GM23338 (cell line): Measurements from ENCODE around the gene METTL6. TPM values are rescaled to one million over a fixed set of nuclear protein-coding genes. Genes with fewer than 3 reads are reported as not detected.

Experiments used
- ATAC-seq: fragments of 200-7000 bp; cut with Tn5 transposase; 3 replicates; pipeline ENCODE4 v1.9.1; 2020
- DNase-seq: peaks from one replicate; pipeline ENCODE4 v3.0.0-alpha.2; 2015; ENCODE audit warnings: low spot score
- H2AFZ ChIP-seq: fragments of 200-600 bp; sonication (generic); 2 replicates; pipeline ENCODE4 v1.8.0; 2016; ENCODE audit warnings: antibody characterized with exemption, mild to moderate bottlenecking, moderate library complexity
- H3F3A ChIP-seq: fragments of 200-600 bp; sonication (generic); replicated peaks from 2 replicates; pipeline ENCODE4 v1.8.0; 2017; ENCODE audit warnings: antibody characterized with exemption, mixed run types, low read depth
- H3K27ac ChIP-seq: fragments of 200-600 bp; sonication (generic); 2 replicates; pipeline ENCODE4 v1.6.1; 2016; ENCODE audit warnings: low read depth
- H3K27me3 ChIP-seq: fragments of 200-600 bp; sonication (generic); 2 replicates; pipeline ENCODE4 v1.8.0; 2016; ENCODE audit warnings: mild to moderate bottlenecking, mixed run types, moderate library complexity; ENCODE audit not compliant: insufficient read depth
- H3K36me3 ChIP-seq: fragments of 200-600 bp; sonication (generic); 2 replicates; pipeline ENCODE4 v1.8.0; 2016; ENCODE audit warnings: mild to moderate bottlenecking; ENCODE audit not compliant: insufficient read depth
- H3K4me1 ChIP-seq: fragments of 200-600 bp; sonication (generic); 2 replicates; pipeline ENCODE4 v1.8.0; 2016; ENCODE audit warnings: mild to moderate bottlenecking, moderate library complexity; ENCODE audit not compliant: insufficient read depth
- H3K4me2 ChIP-seq: fragments of 200-600 bp; sonication (generic); 2 replicates; pipeline ENCODE4 v1.7.1; 2017; ENCODE audit warnings: mixed run types
- H3K4me3 ChIP-seq: fragments of 200-600 bp; sonication (generic); 2 replicates; pipeline ENCODE4 v1.6.1; 2016; ENCODE audit warnings: mixed run types
- H3K79me2 ChIP-seq: fragments of 200-600 bp; sonication (generic); replicated peaks from 2 replicates; pipeline ENCODE4 v1.8.0; 2017; ENCODE audit warnings: mild to moderate bottlenecking; ENCODE audit not compliant: insufficient read depth
- H3K9me2 ChIP-seq: fragments of 200-600 bp; sonication (generic); 2 replicates; pipeline ENCODE4 v1.8.0; 2017; ENCODE audit not compliant: insufficient read depth
- H4K20me1 ChIP-seq: fragments of 200-600 bp; sonication (generic); replicated peaks from 2 replicates; pipeline ENCODE4 v1.8.0; 2017; ENCODE audit warnings: mild to moderate bottlenecking; ENCODE audit not compliant: insufficient read depth
- H3K27ac Mint-ChIP-seq: 2 replicates; pipeline ENCODE4 v1.8.0; 2020; ENCODE audit warnings: inconsistent platforms, mild to moderate bottlenecking, moderate library complexity, mixed read lengths
- H3K27me3 Mint-ChIP-seq: 3 replicates; pipeline ENCODE4 v1.8.0; 2022; ENCODE audit warnings: low read depth, mild to moderate bottlenecking, moderate library complexity, mixed read lengths, inconsistent platforms; ENCODE audit not compliant: insufficient read depth, poor library complexity
- H3K36me3 Mint-ChIP-seq: 3 replicates; pipeline ENCODE4 v1.8.0; 2021; ENCODE audit warnings: low read depth, mild to moderate bottlenecking, inconsistent platforms, moderate library complexity, mixed read lengths
- H3K4me1 Mint-ChIP-seq: 3 replicates; pipeline ENCODE4 v1.8.0; 2020; ENCODE audit warnings: mild to moderate bottlenecking, inconsistent platforms, mixed read lengths
- H3K4me3 Mint-ChIP-seq: 3 replicates; pipeline ENCODE4 v1.8.0; 2021; ENCODE audit warnings: moderate library complexity, mild to moderate bottlenecking, inconsistent platforms, mixed read lengths
- H3K9me3 Mint-ChIP-seq: 3 replicates; pipeline ENCODE4 v1.8.0; 2020; ENCODE audit warnings: moderate library complexity, mild to moderate bottlenecking, inconsistent platforms, mixed read lengths
- CREB1 ChIP-seq: fragments of 250-450 bp; sonication (Bioruptor Pico); IDR thresholded peaks from 2 replicates; pipeline ENCODE4 v1.5.0; 2020; ENCODE audit warnings: low read depth, mild to moderate bottlenecking, moderate library complexity
- EZH2 ChIP-seq: fragments of 200-600 bp; sonication (generic); IDR thresholded peaks from one replicate; pipeline ENCODE4 v1.8.0; 2017; ENCODE audit warnings: antibody characterized with exemption, mild to moderate bottlenecking, low read depth; ENCODE audit not compliant: unreplicated experiment
- EZH2phosphoT487 ChIP-seq: fragments of 200-600 bp; sonication (generic); IDR thresholded peaks from one replicate; pipeline ENCODE4 v1.8.1; 2018; ENCODE audit warnings: antibody characterized with exemption; ENCODE audit not compliant: unreplicated experiment
- JUNB ChIP-seq: IDR thresholded peaks from one replicate; pipeline ENCODE4 v1.6.1; 2016; ENCODE audit warnings: antibody characterized with exemption; ENCODE audit not compliant: unreplicated experiment
- POLR2AphosphoS5 ChIP-seq: IDR thresholded peaks from 2 replicates; pipeline ENCODE4 v1.6.1; 2016; ENCODE audit warnings: antibody characterized with exemption, low read depth
- ZNF114 ChIP-seq: fragments of 250-450 bp; sonication (Bioruptor Pico); IDR thresholded peaks from 2 replicates; pipeline ENCODE4 v1.5.0; 2020; ENCODE audit warnings: mild to moderate bottlenecking, moderate library complexity
- polyA plus RNA-seq: library from polyadenylated mRNA; unstranded; fragments of >200 nt; fragmentation: Nextera tagmentation; extraction: Ambion mirVana; gene quantifications from 2 replicates; pipeline ENCODE4 v1.2.1, GENCODE V29; 2016
- small RNA-seq: library from RNA; depleted of rRNA; stranded (forward); fragments of <200 nt; gene quantifications from one replicate; pipeline ENCODE3, GENCODE V24; 2014; ENCODE audit warnings: low replicate concordance
- total RNA-seq: library from RNA; depleted of rRNA; stranded (reverse); fragments of >200 nt; shearing (Covaris generic); gene quantifications from 2 replicates; pipeline ENCODE4 v1.2.3, GENCODE V29; 2014; rRNA removed

METTL6 gene
- total and polyA plus RNA-seq, 2 experiments from 2014 or later, result 15.1 to 17.8 TPM

DNA sequence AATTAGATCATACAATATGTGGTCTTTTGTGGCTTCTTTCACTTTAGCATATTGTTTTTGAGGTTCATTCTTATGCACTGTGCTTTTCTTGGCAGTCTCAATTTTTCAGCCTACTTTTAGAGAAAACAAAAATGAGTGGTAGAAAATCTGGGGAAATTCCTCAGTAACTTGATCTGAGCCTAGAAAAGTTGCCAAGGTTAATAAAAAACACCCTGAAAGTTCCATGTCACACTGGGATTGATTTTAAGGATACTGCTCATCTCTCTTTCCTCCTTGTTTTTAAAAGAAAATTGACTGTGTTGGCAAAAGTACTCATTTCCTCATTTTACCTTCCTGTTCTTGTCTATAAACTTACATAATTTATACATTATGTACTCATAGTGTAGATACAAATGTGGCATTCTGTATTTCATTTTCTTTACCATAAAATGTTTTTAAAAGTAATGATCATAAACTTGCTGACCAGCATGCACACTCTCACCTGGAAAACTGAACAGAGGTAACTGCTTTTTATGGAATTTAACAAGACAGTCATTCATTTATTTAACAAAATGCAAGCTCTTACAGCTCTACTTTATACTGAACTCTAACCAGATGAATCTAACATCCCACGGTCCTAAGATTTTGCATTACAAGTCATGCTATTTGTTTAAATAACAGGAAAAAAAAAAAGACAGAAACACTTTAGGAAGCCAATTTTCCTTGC is 66.4 kb downstream of the METTL6 start:
- Mint-ChIP-seq H3K4me3 (no peak overlapping the region), H3K9me3 (no peaks in the 10 kb centered on the region; the same call in 2 of the 3 replicates), H3K27me3 (peaks cover 8% of the 10 kb centered on the region), H3K27ac (no peak overlapping the region), H3K4me1 (peaks cover 30% of the 10 kb centered on the region), H3K36me3 (no peaks in the 10 kb centered on the region)
- no peak for ATAC-seq
- H3K4me1 ChIP-seq, result peaks cover 25% of the 10 kb centered on the region
- H4K20me1 ChIP-seq, result no peaks in the 10 kb centered on the region
- TF ChIP-seq ZNF114 (CRISPR knock-in tag) (no peak), EZH2 (no peak), POLR2AphosphoS5 (no peak), EZH2phosphoT487 (no peak), JUNB (no peak), CREB1 (CRISPR knock-in tag) (no peak)
- H3K27me3 ChIP-seq, result no peaks in the 10 kb centered on the region
- no peak overlapping the region for H2AFZ ChIP-seq
- H3K79me2 ChIP-seq, result no peaks in the 10 kb centered on the region
- no peak for DNase-seq
- no peaks in the 10 kb centered on the region for H3K36me3 ChIP-seq
- no peaks in the 10 kb centered on the region for H3F3A ChIP-seq
- H3K4me2 ChIP-seq, result no peak overlapping the region
- no peak overlapping the region for H3K27ac ChIP-seq
- no peak overlapping the region for H3K4me3 ChIP-seq
- no peaks in the 10 kb centered on the region for H3K9me2 ChIP-seq

Small RNA genes within 50 kb of the gene (small RNA-seq; reads per million reads assigned to genes)
- gene HMGN2P7, result not detected
- gene RNU6-1024P, result not detected

Other genes with a start within 250 kb of the METTL6 start
- gene CAPN7, start 221.3 kb downstream of the METTL6 start, total RNA-seq, result 18.1 and 21.7 TPM in 2 replicates
- gene CAPN7, start 221.3 kb downstream of the METTL6 start, polyA plus RNA-seq, result 9.9 and 10.5 TPM in 2 replicates
- gene SH3BP5, start 95.0 kb downstream of the METTL6 start, total RNA-seq, result 8.3 and 9.1 TPM in 2 replicates
- gene SH3BP5, start 95.0 kb downstream of the METTL6 start, polyA plus RNA-seq, result 5.8 and 5.9 TPM in 2 replicates
- gene EAF1, start 54 bp upstream of the METTL6 start, total RNA-seq, result 29.5 and 45.4 TPM in 2 replicates
- gene EAF1, start 54 bp upstream of the METTL6 start, polyA plus RNA-seq, result 9.4 and 9.8 TPM in 2 replicates
- 0.66 and 2.0 TPM in 2 replicates for gene COLQ, start 94.2 kb upstream of the METTL6 start, total RNA-seq
- gene COLQ, start 94.2 kb upstream of the METTL6 start, polyA plus RNA-seq, result 0.71 and 0.78 TPM in 2 replicates
- 25.9 and 33.5 TPM in 2 replicates for gene HACL1, start 174.0 kb upstream of the METTL6 start, total RNA-seq
- gene HACL1, start 174.0 kb upstream of the METTL6 start, polyA plus RNA-seq, result 19.4 and 19.6 TPM in 2 replicates
- 15.0 and 17.8 TPM in 2 replicates for gene BTD, start 174.2 kb upstream of the METTL6 start, total RNA-seq
- gene BTD, start 174.2 kb upstream of the METTL6 start, polyA plus RNA-seq, result 19.0 and 20.0 TPM in 2 replicates